ENCODE data around the gene RIPK1.
"Not testable (repeated sequence)": the region's sequence is repeated elsewhere in the genome, so short reads cannot be mapped to it uniquely, and the experiment has no call there.

The RIPK1 gene

DNA sequence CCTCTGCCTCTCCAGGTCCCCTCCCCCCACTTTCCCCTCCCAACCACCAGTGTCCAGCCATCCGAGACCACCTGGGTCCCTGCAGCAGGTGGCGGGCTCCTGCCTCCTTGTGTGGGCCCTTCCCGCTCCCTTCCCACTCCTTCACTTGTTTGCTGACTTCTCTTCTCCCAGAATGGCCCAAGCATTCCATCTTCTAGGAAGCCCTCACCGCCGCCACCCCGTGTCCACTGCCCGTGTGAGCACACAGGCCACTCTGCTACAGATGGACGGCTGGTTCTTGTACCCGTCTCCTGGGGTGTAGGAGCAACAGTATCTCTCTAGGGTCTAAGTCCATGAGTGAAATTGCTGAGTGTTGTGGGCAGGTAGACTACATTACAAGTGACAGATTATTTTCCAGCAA is 65.2 kb downstream of the RIPK1 start:
- no peak for DNase-seq (ENCODE audit: extremely low read depth in 1 of 2, low read depth in 1 of 2)

DNA sequence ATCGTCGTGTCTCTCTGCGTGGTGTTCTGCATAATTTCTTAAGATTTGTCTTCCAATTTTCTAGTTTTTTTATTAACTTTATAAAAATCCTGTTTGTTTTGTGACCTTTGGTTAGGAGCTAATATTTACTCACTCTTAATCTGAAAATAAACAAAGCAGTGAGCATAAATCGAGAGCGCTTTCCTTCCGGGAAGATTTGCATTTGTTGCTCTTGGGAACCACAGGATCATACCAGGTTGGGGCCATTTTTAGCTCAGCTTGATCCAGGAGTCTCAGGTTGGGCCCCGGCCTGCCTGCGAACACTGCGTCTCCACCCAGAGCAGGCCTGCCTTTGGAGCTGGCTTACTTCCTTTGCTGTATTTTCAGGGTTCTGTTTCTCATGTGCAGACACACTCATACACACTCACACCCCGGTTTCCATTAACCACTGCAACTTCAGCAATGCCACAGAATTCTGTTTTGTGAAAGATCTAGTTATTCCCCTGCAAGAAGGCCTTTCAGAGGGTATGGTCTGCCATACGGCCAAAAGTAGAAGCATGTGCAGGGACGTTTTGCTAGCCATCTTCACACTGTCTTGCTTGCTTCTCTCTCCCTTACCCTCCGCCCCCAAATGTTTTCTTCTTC is 67.5 kb downstream of the RIPK1 start:
- no peak for DNase-seq (ENCODE audit: extremely low read depth in 1 of 2, low read depth in 1 of 2)

DNA sequence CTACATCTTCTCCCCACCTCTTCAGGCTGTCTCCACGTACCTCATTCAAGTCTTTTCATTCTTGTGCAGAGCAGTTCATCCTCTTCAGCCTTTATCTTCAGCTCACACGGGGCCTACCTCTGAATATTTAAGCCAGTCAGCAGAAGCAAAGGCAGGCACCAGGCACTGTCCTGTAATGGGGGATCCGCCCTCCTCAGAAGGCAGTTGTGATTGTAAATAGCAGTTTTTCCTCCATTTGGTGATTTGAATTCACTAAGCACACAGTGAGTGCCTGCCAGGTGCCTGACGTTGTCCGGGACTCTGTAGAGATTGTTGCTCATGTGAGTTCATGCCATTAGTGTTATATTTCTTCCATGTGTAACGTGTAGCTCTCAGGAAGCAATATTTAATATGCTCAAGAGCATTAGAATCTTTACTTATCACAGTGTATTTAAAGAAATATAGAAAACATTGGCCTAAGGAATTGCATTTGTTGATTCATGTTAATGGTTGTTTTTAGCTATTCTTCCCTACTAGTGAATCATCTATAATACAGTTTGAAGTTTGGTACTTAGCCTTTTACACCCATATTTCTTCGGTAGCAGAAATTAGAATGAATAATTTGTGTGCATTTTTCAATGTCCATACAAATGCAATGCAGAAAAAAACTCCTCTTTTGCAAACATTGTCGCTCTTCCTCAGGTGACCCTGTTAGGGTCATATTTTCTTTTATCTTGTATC is 68.2 kb downstream of the RIPK1 start:
- no peak for DNase-seq (ENCODE audit: extremely low read depth in 1 of 2, low read depth in 1 of 2)

DNA sequence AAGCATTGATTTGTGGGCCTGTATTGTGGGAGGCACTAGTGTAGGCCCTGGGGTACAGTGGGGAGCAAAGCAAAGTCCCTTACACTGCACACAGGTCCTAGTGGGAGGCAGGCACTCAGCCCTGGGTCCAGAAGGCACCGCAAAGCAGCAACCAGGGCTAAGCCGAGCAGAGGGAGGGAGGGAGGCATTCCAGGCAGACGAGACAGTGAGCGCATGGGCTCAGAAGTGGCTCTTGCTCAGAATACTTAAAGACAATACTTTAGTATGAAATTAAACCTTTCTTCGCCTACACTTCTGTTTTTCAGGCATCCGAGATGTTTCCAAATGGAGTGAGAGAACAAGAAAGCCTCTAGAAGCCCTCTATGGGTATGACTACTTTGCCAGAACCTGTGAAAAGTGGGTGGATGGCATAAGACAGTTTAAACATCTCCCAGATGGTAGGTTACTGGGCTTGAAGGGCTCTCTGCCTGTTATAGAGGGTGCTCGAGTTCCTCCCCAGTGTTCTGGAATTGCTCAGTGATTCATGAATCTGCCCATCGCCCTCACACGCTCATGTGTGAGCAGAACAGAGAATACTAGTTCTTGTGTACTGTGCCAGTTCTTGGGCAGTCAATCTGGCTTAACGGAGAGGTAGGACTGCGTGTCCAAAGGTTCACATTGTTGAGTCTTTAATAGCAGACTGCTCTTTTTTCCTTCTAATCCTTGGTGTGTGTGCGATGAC is 68.9 kb downstream of the RIPK1 start:
- no peak for DNase-seq (ENCODE audit: extremely low read depth in 1 of 2, low read depth in 1 of 2)

DNA sequence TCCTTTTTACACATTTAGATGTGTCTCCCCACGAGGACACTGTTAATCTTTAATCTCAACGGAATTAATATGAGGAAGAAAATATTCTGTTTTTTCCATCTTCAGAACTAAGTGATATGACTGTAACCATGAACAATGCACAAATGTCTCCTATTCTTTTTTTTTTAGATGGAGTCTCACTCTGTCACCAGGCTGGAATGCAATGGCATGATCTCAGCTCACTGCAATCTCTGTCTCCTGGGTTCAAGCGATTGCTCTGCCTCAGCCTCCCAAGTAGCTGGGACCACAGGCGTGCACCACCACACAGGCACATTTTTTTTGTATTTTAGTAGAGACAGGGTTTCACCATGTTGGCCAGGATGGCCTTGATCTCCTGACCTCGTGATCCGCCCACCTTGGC is 69.6 kb downstream of the RIPK1 start:
- not testable (repeated sequence) for DNase-seq (ENCODE audit: extremely low read depth in 1 of 2, low read depth in 1 of 2)

DNA sequence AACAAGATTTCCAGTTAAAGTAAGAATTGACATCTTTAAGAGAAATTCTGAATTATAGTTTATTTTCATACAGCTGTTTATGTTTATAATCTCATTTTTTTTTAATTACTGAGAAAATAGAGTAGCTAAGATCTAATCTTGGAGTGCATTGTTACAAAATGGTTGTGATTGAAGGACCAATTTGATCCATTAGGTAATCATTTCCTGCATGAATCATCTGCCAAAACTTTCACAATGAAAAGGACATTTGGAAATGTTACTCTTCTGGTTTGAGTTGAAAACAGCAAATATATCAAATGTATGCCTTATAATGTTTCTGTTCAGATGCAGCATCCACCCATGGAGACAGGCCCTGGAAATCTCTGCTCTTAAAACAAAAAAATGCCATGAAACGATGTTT is 70.0 kb downstream of the RIPK1 start:
- DNase-seq (ENCODE audit: extremely low read depth in 1 of 2, low read depth in 1 of 2): no peak

DNA sequence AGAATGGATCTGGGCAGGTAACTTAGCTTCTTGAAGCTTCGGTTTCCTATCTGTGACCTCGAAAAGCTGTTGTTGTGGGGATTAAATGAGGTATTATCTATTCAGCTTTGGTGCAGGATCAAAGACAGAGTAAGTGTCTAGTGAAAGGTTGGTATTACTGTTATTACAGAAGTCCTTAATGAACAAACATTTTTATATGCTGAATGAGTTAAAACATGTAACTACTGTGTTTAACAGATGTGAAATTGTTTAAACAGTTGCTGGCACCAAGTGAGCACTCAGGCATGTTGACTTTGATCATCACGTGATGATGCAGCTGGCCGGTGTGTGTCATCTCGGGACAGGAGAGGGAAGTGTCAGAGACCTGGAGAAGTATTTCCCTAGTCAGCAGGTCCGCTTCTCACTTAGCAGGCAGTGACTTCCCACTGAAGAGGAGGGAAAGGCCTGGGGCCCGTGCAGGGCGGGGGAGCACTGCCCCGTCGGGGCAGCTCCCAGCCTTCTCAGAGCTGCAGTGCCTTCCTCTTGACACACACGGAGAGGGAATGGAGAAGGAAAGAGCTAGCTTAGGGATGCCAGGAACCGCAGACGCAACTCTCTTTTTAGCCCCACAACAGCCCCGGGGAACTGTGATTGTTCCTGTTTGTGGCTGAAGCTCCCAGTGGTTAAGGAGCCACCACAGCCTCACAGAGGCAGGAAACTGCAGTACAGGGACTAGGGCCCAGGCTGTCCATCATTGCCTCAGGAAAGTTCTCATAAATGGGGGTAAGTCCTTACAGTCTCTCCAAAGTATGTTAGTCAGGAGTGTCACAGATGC is 71.0 kb downstream of the RIPK1 start:
- DNase-seq (ENCODE audit: extremely low read depth in 1 of 2, low read depth in 1 of 2): no peak

DNA sequence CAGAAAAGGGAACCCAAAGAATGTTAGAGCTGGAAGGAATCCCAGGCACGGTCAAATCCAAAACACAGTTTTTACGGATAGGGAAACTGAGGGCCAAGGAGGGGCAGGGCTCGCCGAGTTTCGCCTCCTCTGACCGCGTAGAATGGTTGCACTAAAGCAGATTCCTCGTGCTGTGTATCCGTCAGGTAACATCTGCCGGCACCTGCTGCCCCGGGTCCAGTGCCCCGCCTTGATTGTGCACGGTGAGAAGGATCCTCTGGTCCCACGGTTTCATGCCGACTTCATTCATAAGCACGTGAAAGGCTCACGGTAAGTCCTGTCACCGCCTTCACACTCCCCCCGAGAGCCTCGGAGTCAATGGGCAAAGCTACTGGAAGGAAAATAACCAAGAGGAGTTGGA is 71.9 kb downstream of the RIPK1 start:
- DNase-seq (ENCODE audit: extremely low read depth in 1 of 2, low read depth in 1 of 2): no peak

DNA sequence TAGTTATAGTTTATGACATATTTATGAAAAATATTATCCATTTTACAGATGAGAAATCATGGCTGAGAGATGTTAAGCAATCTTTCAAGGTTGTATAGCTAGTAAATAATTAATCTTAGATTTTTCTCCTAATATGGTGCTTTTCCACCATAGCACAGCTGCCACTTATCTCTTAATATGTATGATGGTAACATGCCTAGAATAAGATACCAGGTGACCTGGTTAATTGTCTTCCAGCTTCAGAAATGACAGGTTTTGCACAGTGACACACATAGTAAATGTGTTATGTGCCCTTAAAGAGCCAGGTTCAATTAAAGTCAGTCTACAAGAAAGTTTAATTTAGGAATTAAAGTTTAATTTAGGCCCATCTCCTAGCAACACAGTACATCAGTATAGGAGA is 74.2 kb downstream of the RIPK1 start:
- DNase-seq (ENCODE audit: extremely low read depth in 1 of 2, low read depth in 1 of 2): no peak

DNA sequence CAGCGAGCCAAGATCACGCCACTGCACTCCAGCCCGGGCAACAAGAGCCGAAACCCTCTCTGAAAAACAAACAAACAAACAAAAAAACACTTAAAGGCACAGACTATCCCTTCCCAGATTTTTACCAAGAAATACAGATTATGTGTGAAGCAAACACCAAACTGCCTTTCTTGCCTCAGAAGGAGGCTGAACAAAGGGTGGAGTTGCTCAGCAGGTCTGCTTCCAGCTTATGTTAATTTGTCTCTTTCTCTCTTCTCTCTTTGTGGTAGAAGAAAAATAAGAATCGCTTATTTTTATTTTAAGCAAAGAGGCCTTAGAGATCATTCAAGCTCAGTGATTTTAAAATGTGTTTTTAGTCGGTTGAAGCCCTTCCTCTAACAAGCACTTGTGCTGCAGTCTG is 74.9 kb downstream of the RIPK1 start:
- no peak for DNase-seq (ENCODE audit: extremely low read depth in 1 of 2, low read depth in 1 of 2)

DNA sequence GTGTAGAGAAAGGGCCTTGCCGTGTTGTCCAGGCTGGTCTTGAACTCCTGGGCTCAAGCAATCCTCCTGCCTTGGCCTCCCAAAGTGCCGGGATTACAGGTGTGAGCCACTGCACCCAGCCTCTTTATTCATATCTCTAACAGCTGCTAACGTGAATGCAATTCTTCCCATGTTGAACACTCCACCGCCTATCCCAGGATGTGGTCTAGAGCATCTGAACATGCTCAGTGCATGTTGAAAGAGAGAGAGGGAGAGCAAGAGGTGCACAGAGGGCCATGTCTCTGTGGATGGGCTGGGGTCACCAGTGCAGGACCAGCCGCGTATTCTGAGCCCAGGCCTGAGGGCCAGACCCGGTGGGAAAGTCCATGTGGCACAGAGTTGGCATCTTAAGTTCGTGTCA is 76.3 kb downstream of the RIPK1 start:
- no peak for DNase-seq (ENCODE audit: extremely low read depth in 1 of 2, low read depth in 1 of 2)

DNA sequence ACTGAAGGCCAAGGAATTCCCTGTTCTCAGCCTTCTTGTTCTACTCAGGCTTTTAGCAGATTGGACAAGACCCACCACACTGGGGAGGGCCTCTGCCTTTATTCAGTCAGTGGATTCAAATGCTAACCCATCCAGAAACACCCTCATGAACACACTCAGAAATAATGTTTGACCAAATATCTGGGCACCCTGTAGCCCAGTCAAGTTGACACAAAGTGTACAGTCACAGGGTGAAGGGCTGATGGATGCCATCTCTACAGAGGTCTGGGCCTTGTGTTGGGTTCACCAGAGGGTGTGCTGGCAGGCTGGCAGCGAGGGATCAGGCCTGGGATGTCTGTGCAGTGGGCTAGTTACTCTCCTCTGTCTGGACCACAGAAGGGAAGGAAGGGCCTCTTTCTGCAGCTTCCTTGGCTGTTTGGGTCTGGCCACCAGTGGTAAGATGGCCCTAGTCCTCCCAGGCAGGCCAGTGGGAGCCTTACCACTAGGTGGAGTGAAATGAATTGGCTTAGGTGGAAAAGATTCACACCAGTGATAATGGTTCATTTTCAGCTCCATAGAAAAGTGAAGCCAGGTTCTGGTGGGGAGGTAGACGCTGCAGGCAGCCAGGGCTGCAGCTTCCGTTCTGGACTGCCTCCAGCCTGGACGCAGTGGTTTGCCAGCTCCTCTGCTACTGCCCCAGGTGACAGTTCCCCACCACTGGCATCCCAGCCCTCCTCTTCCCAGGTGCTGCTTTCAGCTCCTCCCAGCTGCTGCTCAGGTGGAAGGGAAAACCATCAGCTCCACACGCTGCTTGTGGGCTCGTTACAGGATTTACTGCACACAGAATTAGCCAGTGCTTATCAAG is 79.8 kb downstream of the RIPK1 start:
- no peak for DNase-seq (ENCODE audit: extremely low read depth in 1 of 2, low read depth in 1 of 2)

DNA sequence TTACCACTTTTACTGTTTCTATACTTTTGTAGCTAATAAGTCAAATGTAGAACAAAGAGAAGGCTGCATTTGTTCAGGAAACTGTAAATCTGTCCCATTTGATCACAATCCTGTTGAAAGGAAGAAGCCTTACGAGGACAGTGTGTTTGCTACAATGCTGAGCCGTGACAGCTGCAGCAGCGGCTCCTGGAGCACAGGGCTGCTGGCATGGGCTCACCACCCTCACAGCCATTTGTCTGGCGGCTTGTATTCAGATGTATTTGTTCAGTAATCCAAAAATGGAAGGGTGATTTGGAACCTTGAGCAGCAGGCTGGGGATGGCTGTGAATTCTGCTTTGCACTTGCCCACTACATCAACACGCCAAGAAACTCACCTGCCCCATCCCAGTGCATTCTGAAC is 83.4 kb downstream of the RIPK1 start:
- no peak for DNase-seq (ENCODE audit: extremely low read depth in 1 of 2, low read depth in 1 of 2)

DNA sequence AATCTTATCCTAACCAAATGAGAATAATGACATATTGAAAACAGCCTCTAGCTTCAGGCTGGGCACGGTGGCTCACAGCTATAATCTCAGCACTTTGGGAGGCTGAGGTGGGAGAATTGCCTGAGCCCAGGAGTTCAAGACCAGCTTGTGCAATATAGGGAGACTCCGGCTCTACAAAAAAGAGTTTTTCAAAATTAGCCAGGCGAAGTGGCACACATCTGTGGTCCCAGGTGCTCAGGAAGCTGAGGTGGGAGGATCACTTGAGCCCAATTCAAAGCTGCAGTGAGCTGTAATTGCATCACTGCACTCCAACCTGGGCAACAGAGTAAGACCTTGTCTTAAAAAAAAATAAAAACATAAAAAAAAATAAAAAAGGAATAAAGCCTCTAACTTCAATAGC is 84.4 kb downstream of the RIPK1 start:
- no peak for DNase-seq (ENCODE audit: extremely low read depth in 1 of 2, low read depth in 1 of 2)

DNA sequence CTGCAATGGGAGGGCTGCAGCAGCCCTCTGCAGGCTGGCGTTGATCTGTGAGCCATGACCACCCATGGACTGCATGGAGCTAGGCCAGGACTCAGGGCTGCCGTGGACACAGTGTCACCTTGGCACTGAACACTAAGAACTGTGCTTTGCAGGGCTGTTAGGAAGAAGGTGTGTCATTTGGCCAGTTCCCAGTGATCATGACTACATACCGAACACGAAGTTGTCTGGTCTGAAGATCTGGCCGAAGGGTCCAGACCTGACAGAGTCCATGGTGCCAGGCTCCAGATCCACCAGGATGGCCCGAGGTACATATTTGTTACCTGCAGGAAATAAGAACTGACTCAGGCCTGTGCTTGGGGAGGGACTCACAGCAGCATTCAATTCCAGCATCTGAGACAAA is 87.1 kb downstream of the RIPK1 start:
- DNase-seq (ENCODE audit: extremely low read depth in 1 of 2, low read depth in 1 of 2): not testable (repeated sequence)

DNA sequence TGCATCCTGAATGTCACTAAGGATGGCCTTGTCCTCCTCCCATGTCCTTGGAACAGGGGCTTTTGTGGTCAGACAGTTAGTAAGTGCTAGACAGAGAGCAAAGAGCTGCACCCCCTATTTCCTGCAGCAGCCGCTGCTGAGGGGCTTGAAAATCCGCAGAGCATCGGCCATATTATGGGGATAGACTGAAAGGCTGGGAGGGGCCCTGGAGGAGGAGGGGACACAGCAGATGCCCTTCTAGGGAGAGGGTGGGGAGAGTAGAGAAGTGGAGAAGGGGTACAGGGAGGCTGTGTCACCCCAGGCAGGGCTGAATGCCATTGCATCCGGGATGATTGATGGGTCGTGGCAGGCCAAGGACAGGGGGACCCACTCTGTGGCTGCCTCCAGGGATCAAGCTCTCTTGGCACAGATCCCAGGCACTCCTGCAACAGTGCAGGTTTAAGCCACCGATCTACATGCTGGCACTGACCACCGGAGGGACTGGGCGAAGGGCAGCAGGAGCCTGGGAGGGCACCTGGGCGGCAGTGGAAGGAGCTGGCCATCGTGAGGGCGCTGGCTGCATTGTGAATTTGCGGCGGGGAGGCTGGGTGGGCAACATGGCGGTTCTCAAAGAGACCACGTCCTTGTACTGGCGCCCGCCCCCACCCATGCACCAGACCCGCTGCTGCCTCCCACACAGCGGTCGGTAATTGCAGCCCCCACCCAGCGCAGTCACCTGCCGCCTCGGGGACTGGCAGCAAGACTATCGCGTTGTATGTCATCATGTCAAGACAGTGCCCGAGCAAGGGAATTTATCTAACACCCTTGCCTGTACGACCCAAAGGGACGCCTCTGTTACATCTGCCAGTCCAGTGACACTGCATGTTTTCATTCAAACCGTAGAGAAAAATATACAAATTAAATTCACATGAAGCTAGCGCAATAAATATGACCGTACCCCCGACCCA is 88.2 kb downstream of the RIPK1 start:
- not testable (repeated sequence) for DNase-seq (ENCODE audit: extremely low read depth in 1 of 2, low read depth in 1 of 2)

DNA sequence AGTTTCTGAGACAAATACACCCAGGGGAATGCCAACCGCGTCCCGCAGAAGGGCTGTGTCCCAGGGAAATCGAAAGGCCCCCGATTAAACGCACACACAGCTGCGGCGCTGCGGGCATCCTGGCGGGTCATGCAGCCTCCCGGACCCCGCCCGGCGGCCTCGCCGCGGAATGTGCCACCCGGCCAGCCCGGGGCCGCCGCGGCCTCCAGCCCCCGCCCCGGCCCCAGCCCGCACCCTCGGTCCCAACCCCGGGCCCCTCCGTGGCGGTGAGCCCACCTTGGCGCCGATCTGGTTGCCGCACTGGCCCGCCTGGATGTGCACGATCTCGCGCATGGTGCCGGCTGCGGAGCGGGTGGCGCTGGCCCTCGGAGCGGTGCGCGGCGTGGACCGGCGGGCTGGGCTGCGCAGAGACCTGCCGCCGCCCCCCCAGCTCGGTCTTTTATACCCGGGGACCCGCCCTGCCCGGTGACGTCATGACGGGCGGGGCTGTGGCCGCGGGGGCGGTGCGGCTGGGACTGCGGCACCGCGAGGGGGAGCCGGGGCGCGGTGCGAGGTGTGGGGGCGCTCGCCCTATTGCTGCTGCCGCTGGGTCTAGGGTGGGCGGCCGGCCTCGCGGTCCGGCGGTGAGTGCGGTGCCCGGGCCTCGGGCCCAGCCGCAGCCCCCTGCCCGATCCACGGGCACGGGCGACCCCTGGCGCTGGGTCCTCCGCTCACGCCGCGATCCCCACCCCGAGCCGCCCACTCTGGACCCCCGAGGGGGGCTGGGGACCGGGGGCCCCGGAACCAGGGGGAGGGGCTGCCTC is 89.0 kb downstream of the RIPK1 start, which contains the start of gene TUBB2A:
Gene TUBB2A, minus strand, starts transcription at position 414 of the 803 bp plus-strand sequence. Its CDS starts 81 bp downstream, at position 333.
- peak; percentile 67 to 85 for DNase-seq (ENCODE audit: extremely low read depth in 1 of 2, low read depth in 1 of 2)
